Measurements from ENCODE around the gene OGG1. TPM values are rescaled to one million over a fixed set of nuclear protein-coding genes. Genes with fewer than 3 reads are reported as not detected.

Gene OGG1
- total RNA-seq, 1 experiment from 2014 or later: 21.8 TPM

DNA sequence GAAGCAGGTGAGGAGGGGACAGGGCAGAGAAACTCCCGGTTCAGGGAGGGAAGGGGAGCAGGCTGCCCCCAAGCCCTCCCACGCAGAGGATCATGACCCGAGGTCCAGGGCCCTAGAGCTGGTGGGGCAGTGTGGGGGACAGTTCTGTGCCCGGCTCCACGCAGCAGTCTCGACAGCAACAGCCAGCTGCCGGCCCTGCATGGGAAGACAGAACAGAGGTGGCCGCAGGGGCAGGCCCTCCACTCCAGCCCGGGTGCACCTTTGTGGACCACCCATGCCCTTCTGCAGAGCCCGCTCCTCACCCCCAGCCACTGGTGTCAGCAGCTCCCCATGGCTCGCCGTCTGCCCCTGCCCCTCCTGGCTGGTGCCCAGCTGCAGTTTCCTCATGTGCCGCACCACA, 7.7 kb downstream of the OGG1 start:
- DNase-seq: no peak
- Mint-ChIP-seq H3K27me3 (ENCODE audit: unreplicated experiment) (no peaks in the 10 kb centered on the region), H3K27ac (ENCODE audit: unreplicated experiment) (no peak overlapping the region), H3K4me1 (ENCODE audit: low read depth, unreplicated experiment) (no peaks in the 10 kb centered on the region), H3K9me3 (ENCODE audit: low read depth, unreplicated experiment) (no peaks in the 10 kb centered on the region), H3K36me3 (ENCODE audit: insufficient read depth, unreplicated experiment) (peaks cover 13% of the 10 kb centered on the region), H3K4me3 (ENCODE audit: low read depth, unreplicated experiment) (no peak overlapping the region)
- TF ChIP-seq, protein P1, sequence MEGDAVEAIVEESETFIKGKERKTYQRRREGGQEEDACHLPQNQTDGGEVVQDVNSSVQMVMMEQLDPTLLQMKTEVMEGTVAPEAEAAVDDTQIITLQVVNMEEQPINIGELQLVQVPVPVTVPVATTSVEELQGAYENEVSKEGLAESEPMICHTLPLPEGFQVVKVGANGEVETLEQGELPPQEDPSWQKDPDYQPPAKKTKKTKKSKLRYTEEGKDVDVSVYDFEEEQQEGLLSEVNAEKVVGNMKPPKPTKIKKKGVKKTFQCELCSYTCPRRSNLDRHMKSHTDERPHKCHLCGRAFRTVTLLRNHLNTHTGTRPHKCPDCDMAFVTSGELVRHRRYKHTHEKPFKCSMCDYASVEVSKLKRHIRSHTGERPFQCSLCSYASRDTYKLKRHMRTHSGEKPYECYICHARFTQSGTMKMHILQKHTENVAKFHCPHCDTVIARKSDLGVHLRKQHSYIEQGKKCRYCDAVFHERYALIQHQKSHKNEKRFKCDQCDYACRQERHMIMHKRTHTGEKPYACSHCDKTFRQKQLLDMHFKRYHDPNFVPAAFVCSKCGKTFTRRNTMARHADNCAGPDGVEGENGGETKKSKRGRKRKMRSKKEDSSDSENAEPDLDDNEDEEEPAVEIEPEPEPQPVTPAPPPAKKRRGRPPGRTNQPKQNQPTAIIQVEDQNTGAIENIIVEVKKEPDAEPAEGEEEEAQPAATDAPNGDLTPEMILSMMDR (IDR thresholded peaks at IDR 0.05; ENCODE audit: unreplicated experiment): no peak
- BruUV-seq (replicated peaks): no TSS peak
- intact Hi-C loops (cut with micrococcal nuclease; ENCODE audit: unreplicated experiment): no loop called here
- CTCF ChIA-PET: no interaction called here

DNA sequence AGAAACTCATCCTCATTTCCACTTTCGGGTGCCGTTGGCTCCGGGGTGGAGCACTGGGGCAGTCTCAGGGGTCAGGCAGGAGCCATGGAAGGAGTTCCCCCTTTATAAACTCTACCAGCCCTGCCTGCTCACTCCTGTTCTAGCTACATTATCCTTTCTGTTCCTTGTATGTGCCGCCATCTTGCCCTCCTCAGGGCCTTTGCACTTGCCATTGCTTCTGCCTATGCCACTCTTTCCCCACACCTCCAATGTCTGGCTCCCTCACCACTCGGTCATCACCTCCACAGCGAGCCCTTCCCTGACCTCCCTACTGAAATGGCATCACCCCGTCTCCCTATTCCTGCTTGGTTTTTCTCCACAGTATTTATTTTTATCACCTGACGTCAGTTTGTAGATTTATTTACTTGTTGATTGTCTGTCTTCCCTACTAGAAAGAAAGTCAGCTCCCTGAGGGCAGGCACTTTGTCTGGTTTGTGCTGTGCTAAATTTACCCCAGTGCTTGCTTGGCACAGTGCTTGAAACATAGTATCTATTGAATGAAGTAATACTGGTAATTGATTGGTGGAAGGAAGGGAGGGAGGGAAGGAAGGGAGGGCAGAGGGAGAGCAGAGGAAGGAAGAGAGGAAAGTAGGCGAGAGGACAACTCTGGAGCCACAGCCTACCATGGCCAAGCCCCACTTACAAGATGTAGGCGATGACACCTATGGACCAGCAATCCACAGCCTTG, 11.2 kb downstream of the OGG1 start:
- CTCF ChIA-PET: no interaction called here
- no peaks in the 10 kb centered on the region for H3K27me3 Mint-ChIP-seq (ENCODE audit: unreplicated experiment)
- H3K4me1 Mint-ChIP-seq (ENCODE audit: low read depth, unreplicated experiment): no peaks in the 10 kb centered on the region
- intact Hi-C loops (cut with micrococcal nuclease; ENCODE audit: unreplicated experiment): no loop called here
- H3K36me3 Mint-ChIP-seq (ENCODE audit: insufficient read depth, unreplicated experiment): peaks cover 17% of the 10 kb centered on the region
- no peak overlapping the region for H3K27ac Mint-ChIP-seq (ENCODE audit: unreplicated experiment)
- TF ChIP-seq, protein P1 (IDR thresholded peaks at IDR 0.05; ENCODE audit: unreplicated experiment): no peak
- no peaks in the 10 kb centered on the region for H3K9me3 Mint-ChIP-seq (ENCODE audit: low read depth, unreplicated experiment)
- DNase-seq: no peak
- H3K4me3 Mint-ChIP-seq (ENCODE audit: low read depth, unreplicated experiment): no peak overlapping the region
- BruUV-seq (replicated peaks): no TSS peak

DNA sequence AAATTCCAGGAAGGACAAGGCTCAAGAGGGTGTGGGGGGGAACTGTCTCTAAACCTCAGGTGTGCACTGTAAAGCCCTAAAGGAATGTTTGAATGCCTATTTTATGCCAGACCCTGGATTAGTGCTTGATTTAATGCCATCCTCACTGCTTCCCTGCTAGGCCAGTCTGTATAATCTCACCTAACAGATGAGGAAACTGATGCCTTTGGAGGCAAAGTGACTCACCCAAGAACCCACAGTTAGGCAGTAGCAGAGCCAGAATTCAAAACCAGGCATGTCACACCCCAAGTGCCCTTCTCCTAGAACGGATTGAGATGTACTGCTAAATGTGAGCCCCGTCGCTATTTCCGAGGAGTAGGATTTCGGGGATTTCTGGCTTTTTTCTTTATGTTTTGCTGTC, 12.2 kb downstream of the OGG1 start:
- Mint-ChIP-seq H3K27me3 (ENCODE audit: unreplicated experiment) (no peaks in the 10 kb centered on the region), H3K36me3 (ENCODE audit: insufficient read depth, unreplicated experiment) (peaks cover 17% of the 10 kb centered on the region), H3K4me3 (ENCODE audit: low read depth, unreplicated experiment) (no peak overlapping the region), H3K9me3 (ENCODE audit: low read depth, unreplicated experiment) (no peaks in the 10 kb centered on the region), H3K4me1 (ENCODE audit: low read depth, unreplicated experiment) (no peaks in the 10 kb centered on the region), H3K27ac (ENCODE audit: unreplicated experiment) (no peak overlapping the region)
- intact Hi-C loops (cut with micrococcal nuclease; ENCODE audit: unreplicated experiment): no loop called here
- CTCF ChIA-PET: no interaction called here
- DNase-seq: no peak
- TF ChIP-seq, protein P1 (IDR thresholded peaks at IDR 0.05; ENCODE audit: unreplicated experiment): no peak
- BruUV-seq (replicated peaks): no TSS peak

DNA sequence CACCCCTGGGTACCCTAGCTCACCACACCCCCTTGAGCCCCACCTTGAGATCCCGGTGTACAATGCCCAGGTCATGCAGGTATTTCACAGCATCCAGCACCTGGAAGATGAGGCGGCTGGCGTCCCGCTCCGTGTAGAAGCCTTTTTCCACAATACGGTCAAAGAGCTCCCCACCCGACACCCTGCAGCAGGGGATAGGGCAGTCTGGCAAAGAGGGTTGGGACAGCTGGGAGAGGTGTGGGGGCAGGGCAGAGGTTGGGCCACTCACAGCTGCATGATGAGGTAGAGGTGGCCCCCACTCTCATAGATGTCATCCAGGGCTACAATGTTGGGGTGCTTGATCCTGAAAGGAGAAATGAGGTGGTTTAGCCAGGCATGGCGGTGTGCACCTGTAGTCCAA, 13.1 kb downstream of the OGG1 start:
- Mint-ChIP-seq H3K27ac (ENCODE audit: unreplicated experiment) (no peak overlapping the region), H3K27me3 (ENCODE audit: unreplicated experiment) (no peaks in the 10 kb centered on the region), H3K4me3 (ENCODE audit: low read depth, unreplicated experiment) (no peak overlapping the region), H3K4me1 (ENCODE audit: low read depth, unreplicated experiment) (no peaks in the 10 kb centered on the region), H3K9me3 (ENCODE audit: low read depth, unreplicated experiment) (no peaks in the 10 kb centered on the region), H3K36me3 (ENCODE audit: insufficient read depth, unreplicated experiment) (peaks cover 17% of the 10 kb centered on the region)
- intact Hi-C loops (cut with micrococcal nuclease; ENCODE audit: unreplicated experiment): no loop called here
- TF ChIP-seq, protein P1 (IDR thresholded peaks at IDR 0.05; ENCODE audit: unreplicated experiment): no peak
- CTCF ChIA-PET: no interaction called here
- no TSS peak for BruUV-seq (replicated peaks)
- DNase-seq: no peak
